NCI-H1694 treated with DMSO at 0.1 percent for 48 hours (cell line): ENCODE data around the gene ENTHD1.

Source experiments
- DNase-seq: peaks from one replicate; lab custom pipeline; 2025; lab: John Stamatoyannopoulos, UW

Gene ENTHD1, protein sequence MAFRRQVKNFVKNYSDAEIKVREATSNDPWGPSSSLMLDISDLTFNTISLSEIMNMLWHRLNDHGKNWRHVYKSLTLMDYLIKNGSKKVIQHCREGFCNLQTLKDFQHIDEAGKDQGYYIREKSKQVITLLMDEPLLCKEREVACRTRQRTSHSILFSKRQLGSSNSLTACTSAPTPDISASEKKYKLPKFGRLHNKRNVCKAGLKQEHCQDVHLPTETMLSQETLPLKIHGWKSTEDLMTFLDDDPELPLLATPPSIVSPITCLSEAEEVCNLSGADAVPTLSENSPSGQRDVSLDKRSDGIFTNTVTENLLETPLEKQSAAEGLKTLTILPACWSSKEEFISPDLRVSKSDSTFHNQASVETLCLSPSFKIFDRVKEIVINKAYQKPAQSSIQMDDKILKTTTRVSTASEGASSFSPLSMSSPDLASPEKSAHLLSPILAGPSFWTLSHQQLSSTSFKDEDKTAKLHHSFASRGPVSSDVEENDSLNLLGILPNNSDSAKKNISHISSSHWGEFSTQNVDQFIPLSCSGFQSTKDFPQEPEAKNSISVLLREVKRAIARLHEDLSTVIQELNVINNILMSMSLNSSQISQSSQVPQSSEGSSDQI

DNA sequence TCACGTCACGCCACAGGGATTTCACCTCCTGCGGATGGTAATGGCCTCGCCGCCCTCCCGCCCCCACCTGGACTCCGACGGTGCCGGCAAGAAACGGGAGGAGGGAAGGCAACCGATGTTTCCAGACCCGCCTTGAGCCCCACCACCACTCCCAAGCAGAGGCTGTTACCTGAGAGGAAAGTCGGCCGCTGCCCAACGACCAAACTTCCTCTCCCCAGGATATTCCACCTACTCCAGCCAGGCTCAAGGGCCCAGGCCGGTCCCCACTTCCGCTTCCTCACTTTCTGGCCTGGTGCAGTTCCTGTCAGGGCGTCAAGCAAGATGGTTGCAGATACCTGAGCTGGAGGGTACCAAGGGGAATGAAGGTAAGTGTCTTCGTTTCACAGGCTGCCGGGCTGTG is at the start of gene ENTHD1:
Gene ENTHD1, minus strand, starts transcription at position 235 of the 400 bp plus-strand sequence. CDS start 6,012 bp downstream, outside the sequence.
- no peak for DNase-seq

DNA sequence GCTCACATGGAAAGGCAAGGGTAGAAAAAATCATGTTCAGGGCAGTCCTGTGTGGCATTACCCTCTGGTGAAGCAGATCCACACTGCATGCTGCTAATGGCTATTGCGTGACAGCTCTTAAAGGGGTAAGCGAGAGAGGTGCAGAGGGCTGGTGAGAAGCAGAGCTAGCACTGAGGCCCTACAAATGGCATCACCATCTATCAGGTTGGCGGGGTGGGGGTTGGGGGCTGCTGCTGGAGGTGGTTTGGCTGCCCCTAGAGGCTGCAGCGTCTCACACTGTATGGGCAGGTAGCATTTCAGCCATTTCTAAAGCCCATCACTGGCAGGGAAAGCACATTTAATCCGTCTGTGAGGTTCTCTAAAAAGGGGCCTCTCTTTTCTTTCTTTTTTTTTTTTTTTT is 49.8 kb upstream of the ENTHD1 start:
- DNase-seq = no peak

DNA sequence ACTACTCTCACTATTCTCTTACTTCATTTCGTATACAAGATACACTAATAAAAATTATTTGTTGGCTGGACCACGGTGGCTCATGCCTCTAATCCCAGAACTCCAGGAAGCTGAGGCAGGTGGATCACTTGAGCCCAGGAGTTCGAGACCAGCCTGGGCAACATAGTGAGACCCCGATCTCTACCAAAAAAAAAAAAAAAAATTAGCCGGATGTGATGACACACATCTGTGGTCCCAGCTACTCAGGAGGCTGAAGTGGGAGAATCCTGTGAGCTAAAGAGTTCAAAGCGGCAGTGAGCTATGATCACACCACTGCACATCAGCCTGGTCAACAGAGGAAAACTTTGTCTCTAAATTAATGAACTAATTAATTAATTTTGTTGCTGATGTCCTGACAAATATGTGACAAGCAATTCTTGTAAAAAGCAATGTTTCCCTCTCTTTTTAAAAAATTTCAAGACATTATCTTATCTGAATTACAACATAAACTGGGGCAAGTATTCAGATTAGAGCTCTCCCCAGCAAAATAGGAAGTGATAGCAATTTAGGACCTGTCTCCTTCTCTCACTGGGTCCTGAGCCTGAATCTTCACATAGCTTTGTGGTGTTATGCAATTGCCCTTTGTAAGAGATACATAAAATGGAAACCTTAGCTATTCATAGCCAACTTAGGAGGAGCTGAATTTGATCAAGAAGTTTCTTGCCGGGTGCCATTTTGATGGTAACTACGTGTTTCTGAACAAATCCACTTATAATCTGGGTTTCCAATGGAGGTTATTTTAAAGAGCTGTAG is 49.1 kb upstream of the ENTHD1 start:
- no peak for DNase-seq

DNA sequence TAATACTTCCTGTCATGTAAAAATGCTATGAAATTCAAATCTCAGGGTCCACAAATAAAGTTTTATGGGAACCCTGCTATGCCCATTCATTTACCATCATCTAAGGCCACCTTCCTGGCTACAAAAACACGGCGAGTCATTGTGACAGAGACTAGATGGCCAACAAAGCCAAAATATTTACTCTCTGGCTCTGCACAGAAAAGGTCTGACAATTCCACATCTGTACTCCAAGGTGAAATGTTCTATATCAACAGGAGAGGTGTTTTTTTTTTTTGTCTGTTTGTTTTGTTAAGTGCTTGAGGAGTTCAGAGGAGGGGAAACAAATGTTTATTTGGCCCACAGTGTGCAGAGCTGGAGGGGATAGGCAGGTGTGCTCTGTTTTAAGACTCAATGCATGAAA is 48.0 kb upstream of the ENTHD1 start:
- no peak for DNase-seq

DNA sequence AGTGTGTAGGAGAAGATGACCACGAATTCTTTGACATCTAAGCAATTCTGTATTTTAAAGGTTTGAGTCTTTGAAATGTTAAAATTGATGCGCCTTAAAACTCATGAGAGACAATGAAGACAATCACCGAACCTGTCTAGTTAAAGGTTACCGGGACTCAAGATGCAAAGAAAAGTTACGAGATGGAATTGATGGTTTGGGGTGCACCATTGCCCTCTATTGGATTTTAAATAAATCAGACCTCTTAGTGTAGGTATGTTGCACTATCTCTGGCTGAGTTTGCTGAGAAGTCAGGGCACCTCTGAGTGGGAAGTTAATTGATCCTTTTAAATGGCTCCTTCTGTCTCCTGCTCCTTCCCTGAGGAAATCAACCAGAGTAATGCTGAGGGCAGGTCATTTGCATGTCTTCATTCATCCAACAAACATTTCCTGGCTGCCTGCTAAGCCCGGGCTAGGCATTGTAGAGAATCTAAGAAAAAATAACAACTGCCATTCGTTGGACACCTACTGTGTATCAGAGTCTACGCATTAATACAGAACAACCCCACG is 47.3 kb upstream of the ENTHD1 start:
- DNase-seq = no peak

DNA sequence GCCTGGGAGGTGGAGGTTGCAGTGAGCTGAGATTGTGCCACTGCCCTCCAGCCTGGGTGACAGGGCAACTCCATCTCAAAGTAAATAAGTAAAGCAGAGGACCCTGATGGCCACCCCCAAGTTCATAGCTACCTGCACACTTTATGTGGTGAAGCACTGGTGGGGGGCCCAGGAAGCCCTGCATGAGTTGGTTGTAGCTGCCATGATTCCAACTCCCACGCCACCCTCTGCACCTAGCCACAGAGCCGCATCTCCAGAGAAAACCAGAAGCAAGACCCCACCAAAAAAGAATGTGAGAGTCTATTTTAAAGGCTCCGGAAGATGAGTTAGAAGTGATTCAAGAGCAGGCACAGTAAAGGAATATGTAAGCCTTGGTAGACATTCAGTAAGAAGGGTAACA is 46.3 kb upstream of the ENTHD1 start:
- DNase-seq = no peak

DNA sequence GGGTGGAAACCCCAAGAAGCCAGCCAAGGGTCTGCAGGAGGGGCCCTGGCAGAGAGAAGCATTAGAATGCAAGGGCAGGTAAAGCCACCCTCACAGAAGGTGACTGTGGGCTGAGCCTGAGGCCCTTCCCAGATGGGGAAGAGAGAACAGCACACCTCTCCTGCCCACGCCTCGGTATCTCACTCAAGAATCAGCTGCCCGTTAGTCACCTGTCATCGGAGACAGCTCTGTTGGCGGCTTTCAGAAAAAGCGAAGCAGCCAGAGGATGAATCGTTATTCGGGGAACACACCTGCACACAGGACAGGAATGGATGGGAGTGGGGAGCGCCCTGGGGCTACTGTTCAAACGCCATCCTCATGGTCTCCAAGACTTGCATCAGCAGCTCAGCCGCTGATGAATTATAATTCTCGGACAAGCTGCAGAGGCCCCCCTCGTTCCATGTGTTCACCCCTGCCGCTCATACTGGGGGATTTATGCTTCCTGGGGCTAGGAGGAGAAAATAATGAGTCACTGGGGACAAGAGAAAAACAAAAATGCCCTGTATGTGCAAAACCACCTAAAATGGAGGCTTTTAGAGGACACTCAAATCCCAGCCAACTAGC is 45.0 kb upstream of the ENTHD1 start:
- DNase-seq = no peak

DNA sequence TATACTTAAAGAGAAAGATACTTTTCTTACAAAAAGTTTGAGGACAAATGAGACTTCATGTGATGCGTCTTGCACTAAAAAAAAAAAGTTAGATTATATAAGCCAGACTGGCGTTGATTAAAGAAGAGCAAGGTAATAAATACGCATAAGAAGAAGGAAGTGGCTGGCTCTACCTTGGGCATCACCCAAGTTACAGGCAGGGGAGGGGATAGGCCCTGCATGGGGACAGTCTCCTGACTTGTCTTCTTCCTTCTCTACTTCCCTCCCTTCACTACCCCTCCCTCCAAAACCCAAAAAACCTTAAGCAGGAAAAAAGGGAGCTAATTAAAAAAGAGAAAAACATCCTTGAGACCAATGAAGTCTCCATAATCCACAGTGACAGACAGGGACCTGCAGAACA is 44.3 kb upstream of the ENTHD1 start:
- DNase-seq = no peak

DNA sequence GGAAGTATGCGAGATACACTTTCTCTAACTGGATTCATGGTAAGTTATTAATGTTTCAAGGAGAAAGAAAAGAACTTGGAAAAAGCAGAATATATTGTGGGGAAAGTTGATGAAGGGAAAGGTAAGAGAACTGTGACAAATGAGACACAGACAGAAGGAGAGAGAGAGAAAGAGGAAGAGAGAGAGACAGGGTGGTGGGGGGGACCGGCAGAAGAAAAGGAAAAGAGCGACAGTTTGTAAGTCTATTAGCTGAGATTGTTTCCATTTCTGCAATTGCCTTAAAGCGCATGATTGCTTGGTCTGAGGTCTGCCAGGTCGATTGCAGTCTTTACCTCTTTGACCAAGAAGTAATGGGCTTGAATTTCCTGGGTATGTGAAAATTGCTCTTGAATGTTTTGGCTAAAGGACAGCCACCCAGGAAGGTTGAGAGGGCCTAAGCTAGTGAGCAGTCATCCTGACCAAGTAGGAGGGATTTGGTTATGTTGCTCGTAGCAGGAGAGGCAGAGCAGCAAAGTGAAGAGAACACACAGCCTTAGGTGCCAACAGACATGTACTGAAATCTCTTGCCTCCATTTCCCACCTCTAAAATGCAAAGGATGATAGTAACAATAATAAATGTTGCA is 43.1 kb upstream of the ENTHD1 start:
- no peak for DNase-seq

DNA sequence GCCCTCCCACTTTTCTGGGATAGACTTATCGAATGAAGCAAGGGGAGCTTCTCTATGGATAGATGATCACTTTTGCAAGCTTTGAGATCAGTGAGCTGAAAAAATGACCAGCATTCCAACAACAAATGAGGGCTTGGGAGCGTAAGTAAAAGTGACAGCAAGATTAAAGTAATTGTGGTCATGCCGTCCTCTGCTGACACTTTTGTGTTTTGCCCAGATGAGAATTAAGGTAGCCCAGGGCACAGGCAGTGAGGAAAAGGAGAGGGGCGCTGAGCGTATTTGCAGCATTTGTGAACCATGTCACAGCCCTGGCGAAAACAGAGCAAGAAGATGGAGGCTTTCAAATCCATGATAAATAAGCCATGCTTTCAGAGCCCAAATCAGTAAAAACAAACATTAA is 42.1 kb upstream of the ENTHD1 start:
- DNase-seq = no peak

DNA sequence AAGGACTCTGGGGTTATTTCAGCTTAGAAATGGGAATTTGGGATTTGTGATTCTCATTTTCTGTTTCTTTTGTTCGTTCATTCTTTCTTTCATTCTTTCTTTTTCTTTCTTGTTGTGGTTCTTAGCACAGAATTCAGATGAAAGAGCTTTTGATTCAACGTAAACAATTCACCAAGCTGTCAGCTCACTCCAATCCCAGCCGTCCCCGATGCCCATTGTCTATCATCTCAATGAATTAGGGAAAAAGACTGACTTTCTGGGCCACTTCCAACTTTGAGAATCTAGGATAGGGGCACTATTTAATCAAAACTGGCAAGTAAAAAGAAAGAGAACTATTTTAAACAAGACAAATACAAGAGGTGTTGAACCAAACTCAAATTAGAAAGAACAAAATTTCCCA is 41.6 kb upstream of the ENTHD1 start:
- DNase-seq = no peak

DNA sequence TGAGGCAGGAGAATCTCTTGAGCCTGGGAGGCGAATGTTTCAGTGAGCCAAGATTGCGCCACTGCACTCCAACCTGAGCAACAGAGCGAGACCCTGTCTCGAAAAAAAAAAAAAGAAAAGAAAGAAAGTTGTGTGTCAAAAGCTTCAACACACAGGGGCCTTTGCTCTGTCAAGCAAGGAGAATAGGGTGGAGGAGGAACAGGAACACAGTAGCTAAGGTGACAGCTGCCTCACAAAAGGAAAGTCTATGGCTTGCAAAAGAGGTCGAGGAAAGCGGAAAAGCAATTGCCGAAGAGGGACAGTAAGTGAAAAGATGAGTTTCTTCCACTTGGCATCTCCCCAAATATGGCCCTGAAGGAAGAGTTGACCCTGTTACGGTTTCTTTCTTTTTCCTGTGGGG is 40.2 kb upstream of the ENTHD1 start:
- no peak for DNase-seq

DNA sequence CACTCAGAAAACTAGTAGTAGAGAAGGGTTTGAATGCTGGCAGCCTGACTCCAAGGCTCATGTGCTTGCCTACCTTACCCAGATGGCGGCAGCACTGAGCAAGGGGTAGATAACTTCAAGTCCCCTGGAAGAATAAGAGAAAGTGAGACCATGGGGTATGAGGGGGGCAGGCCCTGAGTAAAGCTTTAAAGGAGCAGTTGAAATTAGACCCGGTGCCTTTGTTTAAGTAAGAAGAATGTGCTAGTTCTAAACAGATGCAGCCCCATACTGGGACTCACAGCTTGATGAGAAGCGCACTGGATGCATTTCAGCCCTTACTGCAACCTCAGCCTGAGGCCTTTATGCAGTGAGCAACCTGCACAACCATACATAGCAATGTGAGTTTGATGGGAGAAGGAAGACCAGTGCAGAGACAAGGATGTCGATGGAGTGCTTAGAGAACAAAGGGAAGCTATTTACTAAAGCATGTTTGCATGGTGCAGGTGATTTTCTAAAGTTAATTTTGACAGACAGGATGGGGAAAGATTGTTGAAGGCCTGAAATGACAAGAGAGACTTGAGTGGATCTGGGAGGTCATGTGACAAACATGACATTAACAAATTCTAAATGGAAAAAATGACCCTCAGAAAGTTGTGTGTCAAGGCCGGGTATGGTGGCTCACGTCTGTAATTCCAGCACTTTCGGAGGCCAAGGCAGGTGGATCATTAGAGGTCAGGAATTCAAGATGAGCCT is 39.5 kb upstream of the ENTHD1 start:
- peak; percentile 18 for DNase-seq

DNA sequence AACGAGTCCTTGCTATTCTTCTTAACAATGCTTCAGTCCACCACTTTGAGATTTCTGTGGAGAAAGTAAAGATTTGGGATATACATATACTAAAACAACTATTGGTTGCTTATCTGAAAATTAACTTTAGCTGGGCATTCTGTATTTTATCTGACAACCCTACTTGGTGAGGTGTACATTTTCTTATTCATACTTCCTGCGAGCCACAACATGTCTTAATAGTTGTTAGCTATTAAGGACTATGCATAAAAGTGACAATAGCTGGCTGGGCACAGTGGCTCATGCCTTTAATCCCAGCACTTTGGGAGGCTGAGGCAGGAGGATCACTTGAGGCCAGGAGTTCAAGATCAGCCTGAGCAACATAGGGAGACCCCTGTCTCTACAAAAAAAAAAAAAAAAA is 38.6 kb upstream of the ENTHD1 start:
- no peak for DNase-seq

DNA sequence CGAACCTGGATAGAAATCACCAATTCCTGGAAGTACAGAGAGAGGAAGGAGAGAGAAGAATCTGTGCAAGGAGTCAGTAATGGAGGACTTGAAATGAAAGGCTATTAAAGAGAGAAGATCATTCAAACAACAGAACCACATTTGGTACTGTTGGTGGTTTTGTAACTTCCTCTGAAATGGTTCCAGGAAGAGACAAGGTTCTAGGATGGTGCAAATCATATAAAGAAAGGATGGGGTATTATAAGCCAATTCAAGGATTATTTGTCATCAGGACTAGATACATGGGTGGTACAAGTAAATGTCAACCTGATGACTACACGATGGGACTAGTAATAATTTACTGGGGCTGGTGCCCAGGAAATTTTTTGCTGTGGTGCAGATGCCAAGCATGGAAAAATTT is 37.7 kb upstream of the ENTHD1 start:
- DNase-seq = no peak

DNA sequence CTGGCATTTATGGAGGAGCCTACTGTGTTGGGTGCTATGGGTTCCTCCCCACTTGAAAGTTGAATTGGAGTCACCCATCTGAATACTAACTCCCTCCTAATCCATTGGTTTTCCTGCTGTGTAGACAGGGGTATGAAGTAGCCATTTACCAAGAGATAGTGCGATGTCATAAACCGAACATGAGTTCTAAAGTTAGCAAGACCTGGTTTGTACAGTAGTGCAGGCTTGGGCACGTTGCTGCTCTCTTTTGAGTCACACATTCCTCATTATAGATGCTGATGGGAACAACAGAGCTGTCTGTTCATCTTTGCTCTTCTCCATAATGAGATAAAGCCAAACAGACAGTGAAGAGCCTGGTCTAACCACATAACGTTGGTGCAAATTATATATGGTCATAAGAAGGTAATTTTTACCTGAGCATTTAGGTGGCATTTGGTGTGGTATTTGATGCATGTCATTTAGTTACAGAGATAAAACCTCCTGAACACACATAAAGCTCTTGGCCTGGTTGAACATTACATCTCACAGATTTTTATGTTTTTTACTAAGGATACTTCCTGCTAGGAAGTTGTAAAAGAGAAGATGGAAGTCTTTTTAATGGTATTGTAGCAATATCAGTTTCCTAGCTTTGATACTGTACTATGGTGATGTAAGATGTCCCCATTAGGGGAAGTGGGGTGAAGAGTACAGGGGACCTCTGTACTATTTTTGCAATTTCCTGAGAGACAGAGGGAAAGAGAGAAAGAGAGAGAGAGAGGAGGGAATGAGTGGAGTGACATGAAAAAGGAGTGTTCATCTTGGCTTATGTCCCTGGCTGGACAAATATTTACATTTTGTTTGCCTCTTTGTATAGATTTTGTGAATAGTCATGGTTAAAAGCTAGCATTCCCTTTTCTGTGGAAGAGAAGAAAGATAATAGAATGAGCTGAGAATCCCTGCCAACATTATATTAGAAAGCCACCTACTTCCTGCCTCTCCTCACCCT is 35.3 kb upstream of the ENTHD1 start:
- no peak for DNase-seq

DNA sequence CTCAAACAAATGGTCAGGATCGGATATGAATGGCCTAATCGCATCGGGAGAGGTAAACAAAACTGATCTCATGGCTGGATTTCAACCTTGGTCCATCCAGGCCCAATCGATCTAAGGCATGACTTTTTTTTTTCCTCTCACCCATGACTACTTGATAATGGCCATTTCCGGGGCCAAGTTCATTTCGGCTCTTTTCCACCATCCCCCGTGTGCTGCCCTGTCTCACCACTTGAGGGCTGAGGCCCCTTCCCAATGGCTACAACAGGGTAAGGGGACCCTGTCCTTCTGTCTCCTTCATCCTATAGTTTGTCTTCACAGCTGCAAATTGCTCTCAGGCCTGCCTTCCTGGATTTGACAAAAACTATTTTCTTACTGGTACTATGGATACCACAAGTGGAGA is 34.0 kb upstream of the ENTHD1 start:
- no peak for DNase-seq

DNA sequence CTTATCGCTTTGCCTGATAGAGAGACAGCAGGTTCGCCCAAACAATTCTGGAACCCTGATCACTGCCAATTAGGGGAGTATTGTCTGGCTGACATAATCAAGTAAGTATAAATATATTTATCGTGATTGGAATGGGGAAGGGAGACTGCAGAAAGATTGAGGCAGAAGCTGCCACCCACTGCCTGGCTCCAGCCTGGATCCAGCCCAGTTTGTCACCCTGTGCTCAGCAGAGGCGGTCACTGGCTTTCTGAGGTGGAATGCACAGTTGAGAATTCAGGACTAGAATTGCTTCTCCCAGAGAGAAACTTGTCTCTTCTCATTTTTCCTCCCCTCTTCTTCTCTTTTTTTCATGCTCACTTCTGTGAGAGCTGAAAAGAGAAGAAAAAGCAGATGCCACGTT is 33.2 kb upstream of the ENTHD1 start:
- DNase-seq = no peak

DNA sequence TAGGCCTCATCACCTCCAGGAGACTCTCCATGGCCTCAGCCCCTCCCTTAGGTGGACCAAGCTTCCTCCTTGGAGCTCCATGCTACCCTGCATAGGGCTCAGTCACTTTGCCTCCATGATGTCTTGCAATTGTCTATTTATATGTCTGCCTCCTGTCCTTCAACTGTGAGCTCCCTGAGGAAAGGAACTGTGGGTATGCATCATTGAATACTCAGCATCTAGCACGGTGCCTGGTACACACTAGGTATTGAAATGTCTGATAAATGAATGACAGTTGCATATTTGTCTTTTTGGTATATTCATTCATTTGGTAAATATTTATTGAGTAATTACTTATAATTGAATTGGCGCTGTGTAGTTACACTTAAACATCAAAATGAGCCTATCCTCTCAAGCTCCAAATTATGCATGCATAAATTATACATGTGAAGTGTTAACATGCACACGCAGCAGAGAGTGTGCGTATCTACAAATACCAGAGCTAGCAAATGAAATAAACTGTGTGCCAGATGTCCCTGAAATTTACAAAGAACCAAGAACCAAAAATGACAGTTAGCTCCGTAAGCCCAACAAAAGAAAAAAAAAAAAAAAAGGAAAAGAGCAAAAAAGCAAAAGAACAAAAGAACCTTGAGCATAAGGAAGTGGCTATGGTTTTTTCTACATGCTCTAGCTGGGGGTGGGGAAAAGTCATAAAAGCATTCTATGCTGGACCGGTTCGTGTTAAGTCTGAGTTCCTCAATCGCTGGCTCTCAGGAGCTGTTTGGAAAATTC is 32.5 kb upstream of the ENTHD1 start:
- DNase-seq = peak; percentile 57
